SH-SY5Y (cell line): ENCODE results near the gene COPB2.

ENCODE experiments used
- GATA2 ChIP-seq: IDR thresholded peaks from 2 replicates; pipeline ENCODE4 v1.6.1; 2011; ENCODE audit warnings: mild to moderate bottlenecking, low read depth, low read length
- GATA3 ChIP-seq: IDR thresholded peaks from 2 replicates; pipeline ENCODE4 v1.6.1; 2011; ENCODE audit warnings: low read depth, mild to moderate bottlenecking, low read length, moderate library complexity

DNA sequence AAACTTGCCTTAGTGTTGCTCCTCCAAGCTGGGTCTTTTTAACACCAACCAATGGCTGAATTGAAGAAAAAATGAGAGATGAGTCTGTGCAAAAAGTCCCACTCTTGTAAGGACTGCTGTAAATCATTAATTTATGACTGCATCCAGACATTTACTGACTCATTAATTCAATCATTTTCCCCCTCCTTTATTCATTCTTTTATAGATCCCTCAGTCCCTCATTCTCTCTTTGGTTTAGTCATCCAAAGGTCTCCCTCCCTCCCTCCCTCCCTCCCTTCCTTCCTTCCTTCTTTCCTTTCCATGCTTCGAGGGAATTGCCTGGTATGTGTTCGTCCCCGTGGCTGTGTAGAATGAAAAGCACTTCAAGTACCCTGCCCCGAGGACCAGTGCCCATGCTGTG lies 80.9 kb downstream of the COPB2 start:
- TF ChIP-seq GATA2: no peak
- TF ChIP-seq GATA3: no peak
